ENCODE measurements around the gene HPS1.

HPS1 gene

GRCh38 chr10:98463976-98464754 is 17.4 kb upstream of the HPS1 start:
- DNase-seq, result no peak

GRCh38 chr10:98463016-98463415 is 16.3 kb upstream of the HPS1 start:
- no peak for DNase-seq

GRCh38 chr10:98461500-98461842 is 14.7 kb upstream of the HPS1 start:
- no peak for DNase-seq

- no peak for DNase-seq
Measured at GRCh38 chr10:98460837-98461499, 14.2 kb upstream of the HPS1 start.

GRCh38 chr10:98458809-98459784 is 12.4 kb upstream of the HPS1 start:
- no peak for DNase-seq

- DNase-seq, result no peak
Measured at GRCh38 chr10:98457721-98458120, 11.0 kb upstream of the HPS1 start.

GRCh38 chr10:98456686-98457482 is 10.1 kb upstream of the HPS1 start:
- no peak for DNase-seq

- DNase-seq, result no peak
Measured at GRCh38 chr10:98456043-98456570, 9.4 kb upstream of the HPS1 start.

- no peak for DNase-seq
Measured at GRCh38 chr10:98453729-98454128, 7.0 kb upstream of the HPS1 start.

- no peak for DNase-seq
Measured at GRCh38 chr10:98450618-98451017, 3.9 kb upstream of the HPS1 start.

GRCh38 chr10:98449287-98449686 is 2.6 kb upstream of the HPS1 start:
- no peak for DNase-seq

- DNase-seq, result peak in 1 of 2 experiments; percentile 19
Measured at GRCh38 chr10:98446151-98446660, 529 bp downstream of the HPS1 start.

GRCh38 chr10:98445200-98445812 is 1.4 kb downstream of the HPS1 start:
- DNase-seq, result no peak

- no peak for DNase-seq
Measured at GRCh38 chr10:98444314-98445006, 2.3 kb downstream of the HPS1 start.

- DNase-seq, result no peak
Measured at GRCh38 chr10:98438715-98439114, 8.0 kb downstream of the HPS1 start.

GRCh38 chr10:98436704-98437103 is 10.0 kb downstream of the HPS1 start:
- no peak for DNase-seq

GRCh38 chr10:98435178-98435577 is 11.6 kb downstream of the HPS1 start:
- no peak for DNase-seq

GRCh38 chr10:98433881-98434732 is 12.6 kb downstream of the HPS1 start:
- no peak for DNase-seq

GRCh38 chr10:98433371-98433770 is 13.4 kb downstream of the HPS1 start:
- no peak for DNase-seq

GRCh38 chr10:98432330-98432729 is 14.4 kb downstream of the HPS1 start:
- DNase-seq, result no peak
